NCI-H510A treated with DMSO at 0.1 percent for 48 hours (cell line): ENCODE measurements around the gene RDH5.

Source experiments
- DNase-seq: peaks from one replicate; lab custom pipeline; 2025; lab: John Stamatoyannopoulos, UW

Gene RDH5

DNA sequence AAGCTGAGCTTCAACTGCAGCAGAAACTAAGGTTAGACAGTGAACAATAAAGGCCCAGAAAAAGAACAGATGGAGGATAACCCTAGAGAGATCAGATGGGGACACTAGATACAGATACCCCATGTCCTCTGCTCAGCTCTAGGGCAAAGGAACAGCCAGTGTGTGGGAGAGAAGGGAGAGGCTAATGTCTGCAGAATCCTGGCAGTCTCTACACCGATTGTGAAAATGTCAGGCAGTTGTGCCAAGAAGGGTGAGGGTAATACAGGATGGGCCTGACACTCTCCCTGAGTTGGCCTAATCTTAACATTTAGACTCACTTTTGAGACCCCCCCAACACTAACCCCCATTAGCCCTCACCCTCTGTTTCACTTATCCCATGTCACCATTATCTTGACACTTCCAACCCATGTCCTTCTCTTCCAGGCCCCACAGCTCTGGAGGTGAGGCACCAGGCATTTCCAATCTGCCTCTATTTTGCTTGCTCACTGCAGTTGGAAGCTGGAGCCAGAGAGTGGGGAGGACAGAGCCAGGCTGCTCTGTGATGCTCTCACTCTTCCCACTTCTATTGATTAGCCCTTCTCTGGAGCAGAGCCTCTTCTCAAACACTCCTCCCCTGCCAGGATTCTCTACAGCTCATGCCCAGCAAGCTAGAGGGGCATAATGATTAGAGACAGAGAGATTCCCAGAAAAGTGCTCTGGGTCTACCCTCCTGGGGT is 7.3 kb upstream of the RDH5 start:
- no peak for DNase-seq

DNA sequence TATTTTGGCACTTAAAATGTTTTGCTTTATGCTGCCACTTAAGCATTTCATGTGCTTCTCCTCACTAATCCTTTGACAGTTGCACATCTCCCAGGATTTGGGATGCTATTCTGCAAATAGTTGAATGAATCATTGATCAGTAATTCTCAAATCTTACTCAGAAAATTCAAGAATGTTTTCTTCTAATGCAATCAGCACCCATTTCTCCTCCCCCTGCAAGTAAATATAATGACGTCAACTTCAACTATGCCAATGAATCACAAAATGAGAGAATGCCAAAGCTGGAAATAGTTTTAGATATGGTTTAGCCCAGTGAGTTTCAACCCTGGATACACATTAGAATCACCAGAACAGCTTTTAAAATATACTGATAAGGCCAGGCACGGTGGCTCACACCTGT is 6.5 kb upstream of the RDH5 start:
- no peak for DNase-seq

DNA sequence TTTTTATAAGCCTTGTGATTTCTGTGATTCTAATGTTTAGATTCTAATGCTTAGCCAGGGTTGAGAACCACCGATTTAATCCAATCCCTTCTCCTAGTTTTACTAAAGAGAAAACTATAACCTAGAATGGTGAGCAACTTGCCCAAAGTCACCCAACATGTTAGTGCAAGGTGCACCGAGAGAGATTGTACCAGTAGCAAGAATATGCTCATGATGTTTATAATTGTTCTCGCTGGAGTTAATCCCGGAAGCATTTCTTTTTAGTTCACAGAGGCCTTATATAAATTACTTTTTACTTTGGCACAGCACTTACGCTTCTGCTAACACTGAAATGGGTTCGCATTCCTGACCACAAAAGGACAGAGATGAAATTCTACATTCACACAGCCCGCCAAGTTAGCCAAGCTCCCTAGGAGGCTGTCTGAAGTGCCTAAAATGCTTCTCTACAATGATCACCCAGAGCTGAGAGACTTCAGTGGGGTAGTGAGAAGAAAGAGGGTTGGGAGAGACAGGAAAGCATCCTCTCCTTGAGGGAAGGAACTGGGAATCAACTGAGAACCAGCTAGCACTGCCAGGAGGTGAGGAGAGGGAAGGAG is 4.9 kb upstream of the RDH5 start:
- DNase-seq = no peak

DNA sequence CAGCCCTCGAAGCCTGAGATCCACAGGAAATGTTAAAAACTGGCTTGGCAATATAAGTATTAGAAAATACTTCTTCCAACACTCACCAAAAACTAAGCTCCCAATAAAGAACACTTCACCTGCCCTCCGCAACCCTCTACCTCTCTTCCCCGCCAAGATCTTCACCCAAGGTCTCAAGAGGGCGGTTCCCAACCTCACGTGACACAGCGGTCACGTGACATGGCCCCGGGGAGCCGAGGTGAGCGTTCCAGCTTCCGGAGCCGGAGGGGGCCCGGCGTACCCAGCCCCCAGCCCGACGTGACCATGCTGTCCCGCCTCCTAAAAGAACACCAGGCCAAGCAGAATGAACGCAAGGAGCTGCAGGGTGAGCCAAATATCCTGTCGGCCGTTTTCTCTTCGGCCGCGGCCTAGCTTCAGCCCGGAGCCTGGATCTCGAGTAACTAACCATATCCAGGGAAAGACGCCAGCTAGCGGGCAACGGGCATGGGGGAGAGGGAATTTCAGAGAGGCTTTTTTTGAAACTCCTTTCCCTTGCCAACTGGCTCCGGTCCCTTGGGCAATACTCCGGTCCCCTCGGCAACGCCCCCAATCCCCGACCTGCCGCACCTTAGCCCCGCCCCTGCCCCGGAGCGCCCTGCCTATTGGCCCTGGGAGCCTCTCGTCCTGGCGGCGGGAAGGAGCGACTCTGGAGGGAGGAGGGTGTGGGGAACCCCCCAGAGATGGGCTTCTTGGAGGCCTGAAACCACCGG is 4.2 kb upstream of the RDH5 start, which contains the start of gene BLOC1S1:
TSS of gene BLOC1S1 (plus strand) at position 214 of the 749 bp plus-strand sequence. CDS start at position 220, 6 bp downstream.
- DNase-seq = peak; percentile 80

DNA sequence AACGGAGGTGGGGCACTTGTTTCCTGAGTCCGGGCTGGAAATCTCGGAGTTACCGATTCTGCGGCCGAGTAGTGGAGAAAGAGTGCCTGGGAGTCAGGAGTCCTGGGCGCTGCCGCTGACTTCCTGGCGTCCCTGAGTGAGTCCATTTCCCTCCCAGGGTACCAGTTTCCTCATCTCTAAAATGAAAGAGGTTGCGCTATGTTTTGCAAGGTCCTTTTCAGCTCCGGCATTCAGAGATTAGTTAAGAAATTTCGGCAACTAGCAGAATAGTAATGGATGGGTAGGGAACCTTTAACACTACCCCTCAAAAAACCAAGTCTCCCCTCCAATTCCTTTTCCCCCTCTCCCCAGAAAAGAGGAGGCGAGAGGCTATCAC is 3.6 kb upstream of the RDH5 start:
- no peak for DNase-seq

DNA sequence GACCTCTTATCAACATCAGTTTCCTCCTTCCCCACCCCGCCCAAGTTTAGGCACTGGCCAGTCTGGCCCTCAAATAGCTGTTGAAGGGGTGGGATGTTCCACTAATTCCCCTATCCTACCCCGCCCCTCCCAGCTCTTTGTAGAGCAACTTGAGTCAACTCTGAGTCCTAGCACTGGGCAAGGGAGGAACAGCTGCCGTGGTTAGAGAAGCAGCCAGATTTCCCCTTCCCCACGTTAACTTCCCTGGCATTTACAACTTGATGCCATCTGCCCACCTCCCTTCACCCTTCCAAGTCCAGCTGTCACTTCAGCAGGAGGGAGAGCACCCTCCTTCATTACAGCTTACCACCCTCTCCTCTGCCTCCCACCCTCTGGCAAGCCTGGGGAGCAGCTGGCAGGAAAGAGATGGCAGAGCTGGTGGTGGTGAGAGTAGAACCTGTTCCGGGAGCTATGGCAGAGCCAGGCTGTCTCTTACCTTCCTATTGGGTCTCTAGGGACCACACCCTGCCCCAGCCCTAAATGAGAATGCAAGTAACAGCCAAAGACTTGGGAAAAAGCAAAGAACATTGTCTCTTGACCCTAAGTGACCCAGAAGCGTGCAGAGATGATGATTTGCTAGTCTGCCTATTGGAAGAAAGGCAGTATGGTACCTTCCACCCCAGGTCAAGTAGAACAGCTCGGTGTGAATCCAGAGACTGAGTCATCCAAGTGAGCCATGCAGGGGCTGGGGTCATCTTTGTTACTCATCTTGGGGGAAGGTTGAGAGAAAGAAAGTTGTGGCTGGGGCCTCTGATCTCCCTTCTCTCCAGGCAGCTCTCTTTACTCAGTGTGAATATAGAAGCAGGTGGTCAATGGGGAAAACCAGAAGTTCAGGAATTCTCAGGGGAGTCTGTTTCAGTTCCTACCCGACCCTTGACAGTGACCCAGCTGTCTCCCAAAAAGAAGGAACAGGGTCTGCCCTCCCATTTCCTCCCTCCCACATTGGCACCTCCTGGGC is 2.9 kb upstream of the RDH5 start:
- DNase-seq = no peak

DNA sequence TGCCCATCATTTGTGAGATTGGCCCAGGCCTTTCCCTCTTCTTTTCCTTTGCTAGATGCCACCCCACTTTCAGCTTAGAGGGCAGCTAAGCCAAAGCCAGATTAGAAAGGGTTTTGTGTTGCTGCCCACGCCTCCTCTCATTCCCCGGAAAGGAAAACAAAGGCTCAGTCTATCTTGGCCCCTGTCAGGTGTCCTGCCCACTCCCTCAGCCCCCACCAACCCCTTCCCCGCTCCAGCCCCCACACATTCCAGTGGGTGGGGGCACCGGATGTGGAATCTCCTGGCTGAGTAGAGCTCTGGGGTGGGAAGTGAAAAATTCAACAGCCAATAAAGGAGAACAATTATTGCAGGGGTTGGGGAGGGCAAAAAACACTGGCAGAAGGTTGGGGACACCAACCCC is 2.2 kb upstream of the RDH5 start:
- DNase-seq = no peak

DNA sequence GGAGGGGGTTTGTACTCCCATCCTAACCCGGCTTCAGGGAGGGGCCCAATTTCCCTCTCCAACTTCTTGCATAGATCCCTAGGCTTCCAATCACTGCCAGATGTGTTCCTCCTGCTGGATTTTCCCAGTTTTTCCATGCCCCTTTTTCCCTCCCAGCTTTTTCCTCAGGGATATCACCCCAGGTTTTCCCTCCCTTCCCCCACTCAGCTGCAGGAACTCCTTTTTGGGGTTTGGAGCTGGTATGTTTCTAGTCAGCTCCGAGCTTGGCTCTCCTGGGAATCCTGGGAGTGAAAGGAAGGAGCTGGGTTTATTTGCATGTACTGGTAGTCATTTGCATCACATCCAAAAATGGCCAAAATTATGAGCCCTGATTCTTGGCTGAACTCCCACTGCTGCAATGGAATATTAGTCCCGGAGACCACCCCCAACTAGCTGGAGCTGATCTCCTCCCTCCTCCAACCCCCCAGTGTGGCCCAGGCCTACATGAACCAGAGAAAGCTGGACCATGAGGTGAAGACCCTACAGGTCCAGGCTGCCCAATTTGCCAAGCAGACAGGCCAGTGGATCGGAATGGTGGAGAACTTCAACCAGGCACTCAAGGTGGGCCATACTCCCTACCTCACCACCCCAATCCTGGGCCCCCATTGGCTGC is 1.4 kb upstream of the RDH5 start:
- DNase-seq = no peak

DNA sequence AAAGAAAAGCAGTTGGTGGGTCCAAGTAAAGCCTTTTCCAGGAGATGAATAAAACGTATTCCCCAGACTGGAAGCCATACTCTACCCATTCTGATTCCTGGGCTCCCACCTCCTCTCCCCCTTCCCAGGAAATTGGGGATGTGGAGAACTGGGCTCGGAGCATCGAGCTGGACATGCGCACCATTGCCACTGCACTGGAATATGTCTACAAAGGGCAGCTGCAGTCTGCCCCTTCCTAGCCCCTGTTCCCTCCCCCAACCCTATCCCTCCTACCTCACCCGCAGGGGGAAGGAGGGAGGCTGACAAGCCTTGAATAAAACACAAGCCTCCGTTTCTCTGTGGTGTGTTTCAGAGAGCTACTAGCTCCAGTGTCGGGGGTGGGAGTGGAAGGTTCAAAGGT is 822 bp upstream of the RDH5 start:
- DNase-seq = no peak

DNA sequence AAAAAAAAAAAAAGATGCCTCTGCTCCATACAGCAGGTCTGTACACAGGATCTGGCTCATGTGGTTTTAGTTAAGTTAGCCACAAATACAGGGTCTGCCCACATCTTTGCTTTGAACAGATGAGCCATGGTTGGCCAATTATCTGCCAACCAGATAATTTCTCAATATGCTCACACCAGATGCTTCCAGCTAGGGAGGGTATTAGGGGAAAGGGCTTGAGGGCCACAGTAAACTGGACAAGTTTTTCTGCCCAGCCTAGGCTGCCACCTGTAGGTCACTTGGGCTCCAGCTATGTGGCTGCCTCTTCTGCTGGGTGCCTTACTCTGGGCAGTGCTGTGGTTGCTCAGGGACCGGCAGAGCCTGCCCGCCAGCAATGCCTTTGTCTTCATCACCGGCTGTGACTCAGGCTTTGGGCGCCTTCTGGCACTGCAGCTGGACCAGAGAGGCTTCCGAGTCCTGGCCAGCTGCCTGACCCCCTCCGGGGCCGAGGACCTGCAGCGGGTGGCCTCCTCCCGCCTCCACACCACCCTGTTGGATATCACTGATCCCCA is 776 bp downstream of the RDH5 start:
- DNase-seq = no peak

DNA sequence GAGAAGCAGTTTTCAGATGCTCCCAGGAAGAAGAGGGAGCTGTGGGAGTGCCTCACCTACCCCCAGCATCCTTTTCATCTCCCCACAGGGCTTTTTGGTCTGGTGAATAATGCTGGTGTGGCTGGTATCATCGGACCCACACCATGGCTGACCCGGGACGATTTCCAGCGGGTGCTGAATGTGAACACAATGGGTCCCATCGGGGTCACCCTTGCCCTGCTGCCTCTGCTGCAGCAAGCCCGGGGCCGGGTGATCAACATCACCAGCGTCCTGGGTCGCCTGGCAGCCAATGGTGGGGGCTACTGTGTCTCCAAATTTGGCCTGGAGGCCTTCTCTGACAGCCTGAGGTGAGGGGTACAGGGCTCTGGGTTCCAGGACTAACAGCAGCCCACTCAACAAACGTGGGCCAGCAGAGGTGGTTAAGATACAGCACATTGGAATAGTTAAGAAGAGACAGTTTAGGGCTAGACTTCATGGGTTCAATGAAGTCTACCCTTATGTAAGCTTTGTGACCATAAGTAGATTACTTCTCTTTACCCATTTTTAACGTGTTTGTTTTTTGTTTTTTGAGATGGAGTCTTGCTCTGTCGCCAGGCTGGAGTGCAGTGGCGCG is 1.5 kb downstream of the RDH5 start:
- DNase-seq = no peak

DNA sequence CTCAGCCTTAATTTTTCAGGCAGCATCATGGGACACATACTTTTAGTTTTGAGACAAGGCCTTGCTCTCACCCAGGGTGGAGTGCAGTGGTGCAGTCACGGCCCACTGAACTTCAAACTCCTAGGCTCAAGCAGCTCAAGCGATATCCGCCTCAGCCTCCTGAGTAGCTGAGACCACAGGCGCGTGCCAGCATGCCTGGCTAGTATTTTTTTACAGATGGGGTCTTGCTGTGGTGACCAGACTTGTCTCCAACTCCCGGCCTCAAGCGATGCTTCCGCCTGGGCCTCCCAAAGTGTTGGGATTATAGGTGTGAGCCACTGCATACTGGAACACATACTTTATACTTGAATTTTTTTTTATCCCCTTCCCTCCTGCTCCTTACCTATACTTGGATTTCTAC is 2.8 kb downstream of the RDH5 start:
- no peak for DNase-seq

DNA sequence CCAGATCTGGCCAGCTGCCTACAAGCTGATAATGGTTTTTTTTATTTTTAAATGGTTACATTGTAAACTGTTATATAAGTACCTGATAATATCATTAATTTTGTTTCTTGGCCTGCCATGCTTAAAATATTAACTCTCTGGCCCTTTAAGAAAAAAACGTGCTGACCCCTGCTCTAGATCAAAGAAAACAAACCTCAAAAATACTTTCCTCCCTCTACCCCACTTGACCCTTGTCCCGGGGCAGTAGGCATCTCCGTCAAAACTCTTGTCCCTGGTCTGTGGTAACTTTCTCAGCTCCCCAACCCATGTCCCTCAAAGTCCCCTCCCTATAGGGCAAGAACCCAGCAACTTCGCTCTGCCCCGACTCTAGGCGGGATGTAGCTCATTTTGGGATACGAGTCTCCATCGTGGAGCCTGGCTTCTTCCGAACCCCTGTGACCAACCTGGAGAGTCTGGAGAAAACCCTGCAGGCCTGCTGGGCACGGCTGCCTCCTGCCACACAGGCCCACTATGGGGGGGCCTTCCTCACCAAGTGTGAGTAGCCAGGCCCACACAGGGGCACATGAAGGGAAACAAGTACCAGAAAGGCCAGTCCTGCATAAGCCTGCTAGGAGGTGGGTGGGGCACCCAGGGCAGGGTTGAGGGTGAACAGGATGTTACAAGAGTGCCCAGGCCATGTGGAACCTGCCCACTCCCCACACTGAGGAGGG is 3.5 kb downstream of the RDH5 start:
- no peak for DNase-seq

DNA sequence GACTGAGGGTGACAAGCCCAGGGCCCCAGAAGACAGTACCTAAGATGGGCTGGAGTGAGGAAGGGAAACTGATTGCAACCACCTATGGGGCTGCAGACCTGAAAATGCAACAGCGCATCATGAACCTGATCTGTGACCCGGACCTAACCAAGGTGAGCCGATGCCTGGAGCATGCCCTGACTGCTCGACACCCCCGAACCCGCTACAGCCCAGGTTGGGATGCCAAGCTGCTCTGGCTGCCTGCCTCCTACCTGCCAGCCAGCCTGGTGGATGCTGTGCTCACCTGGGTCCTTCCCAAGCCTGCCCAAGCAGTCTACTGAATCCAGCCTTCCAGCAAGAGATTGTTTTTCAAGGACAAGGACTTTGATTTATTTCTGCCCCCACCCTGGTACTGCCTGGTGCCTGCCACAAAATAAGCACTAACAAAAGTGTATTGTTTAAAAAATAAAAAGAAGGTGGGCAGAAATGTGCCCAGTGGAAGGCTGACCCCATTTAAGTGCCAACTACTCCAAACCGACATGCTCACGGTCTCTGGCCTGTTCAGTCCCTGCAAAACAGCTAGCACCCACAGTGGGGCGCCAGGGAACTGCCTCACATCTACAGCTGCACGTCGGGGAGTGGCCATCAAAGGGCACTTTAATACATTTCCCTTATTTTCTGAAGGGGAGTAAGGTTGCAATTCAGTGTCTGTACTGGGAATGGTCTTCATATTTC is 4.2 kb downstream of the RDH5 start:
- DNase-seq = peak; percentile 28

DNA sequence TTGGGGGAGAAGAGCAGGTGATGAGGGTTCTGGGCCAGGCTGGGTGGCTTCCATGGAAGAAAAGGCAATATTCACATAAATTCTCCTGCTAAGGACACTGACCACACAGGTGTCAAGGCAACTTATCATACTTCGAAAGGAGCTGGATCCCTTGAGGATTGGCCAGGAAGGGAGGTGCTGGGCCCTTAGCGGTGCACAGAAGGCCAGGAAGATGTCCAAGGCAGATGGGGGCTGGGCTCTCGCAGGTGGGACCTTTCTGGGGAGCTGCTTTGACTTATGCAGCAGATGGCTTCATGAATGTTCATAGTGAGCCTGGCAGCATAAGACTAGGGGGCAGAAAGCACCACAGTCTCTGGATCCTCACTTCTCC is 4.7 kb downstream of the RDH5 start:
- no peak for DNase-seq

DNA sequence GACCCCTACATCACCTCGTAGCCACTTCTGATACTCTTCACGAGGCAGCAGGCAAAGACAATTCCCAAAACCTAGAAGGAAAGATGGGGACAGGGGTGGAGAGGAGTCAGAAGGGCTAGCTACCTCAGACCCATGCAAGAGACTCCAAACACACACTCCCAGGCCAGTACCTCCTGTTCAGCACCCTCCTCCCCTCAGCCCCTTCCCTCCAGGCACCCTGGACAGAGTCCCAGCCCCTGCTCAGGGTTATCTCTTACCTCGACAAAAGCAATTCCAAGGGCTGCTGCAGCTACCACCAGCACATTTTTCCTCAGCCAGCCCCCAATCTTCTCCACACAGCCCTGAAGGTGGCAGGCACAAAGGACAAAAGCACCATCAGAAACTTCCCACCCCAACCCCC is 5.4 kb downstream of the RDH5 start:
- DNase-seq = no peak

DNA sequence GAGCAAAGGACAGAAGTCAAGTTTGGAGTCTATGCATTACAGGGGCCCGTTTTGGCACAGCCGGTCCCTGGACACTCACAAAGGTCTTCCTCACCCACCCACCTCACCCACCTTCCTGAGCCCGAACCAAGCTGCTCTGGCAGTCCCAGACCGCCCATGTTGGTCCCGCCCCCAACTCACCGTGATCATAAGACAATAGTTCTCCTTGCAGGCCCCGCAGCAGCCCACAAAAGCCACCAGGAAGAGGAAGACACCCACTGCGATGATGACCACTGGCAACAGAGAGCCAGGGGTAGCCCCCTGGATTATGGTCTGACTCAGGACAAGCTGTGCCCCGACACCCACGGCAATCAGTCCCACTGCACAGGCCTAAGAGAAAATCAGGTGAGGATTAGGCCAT is 6.8 kb downstream of the RDH5 start:
- DNase-seq = no peak

DNA sequence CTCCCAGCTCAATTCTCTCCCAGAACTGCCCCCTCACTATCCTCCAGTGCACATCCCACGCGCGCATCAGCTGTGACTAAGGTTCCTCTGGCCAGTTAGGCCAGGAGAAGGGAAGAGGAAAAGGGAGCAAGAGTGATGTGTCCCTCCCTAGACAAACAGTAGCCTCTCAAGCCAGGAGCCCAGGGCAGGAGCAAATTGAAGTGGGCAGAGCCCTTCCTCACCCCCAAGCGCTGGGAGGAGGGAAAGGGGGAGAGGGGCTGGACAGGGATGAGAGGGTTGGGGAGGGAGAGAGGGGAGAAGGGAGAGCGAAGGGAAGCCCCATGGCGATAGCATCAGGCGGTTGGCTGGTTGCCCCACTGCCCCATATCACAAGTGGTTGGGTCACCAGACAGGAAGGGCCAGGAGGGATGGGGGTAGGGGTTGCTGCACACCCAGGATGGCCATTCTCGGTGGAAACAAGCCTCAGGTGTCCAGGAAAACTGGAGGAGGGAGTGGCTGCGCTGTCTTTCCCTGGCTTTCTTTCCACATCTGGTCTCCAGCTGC is 7.5 kb downstream of the RDH5 start:
- peak; percentile 36 for DNase-seq
